Ectodermal cell (in vitro differentiated cells): ENCODE measurements around the gene IFNGR2. TPM values are rescaled to one million over a fixed set of nuclear protein-coding genes. Genes with fewer than 3 reads are reported as not detected.
"Not testable (repeated sequence)": the region's sequence is repeated elsewhere in the genome, so short reads cannot be mapped to it uniquely, and the experiment has no call there.

Experiments used
- H3K27ac ChIP-seq: 2 replicates; pipeline ENCODE4 v1.7.0; 2013; ENCODE audit warnings: mild to moderate bottlenecking, low read depth, low read length; ENCODE audit not compliant: insufficient read depth, poor library complexity, severe bottlenecking
- H3K27me3 ChIP-seq: 2 replicates; pipeline ENCODE4 v1.7.0; 2013; ENCODE audit warnings: mild to moderate bottlenecking, low read length; ENCODE audit not compliant: insufficient read depth, control insufficient read depth, poor library complexity, severe bottlenecking
- H3K36me3 ChIP-seq: one replicate; pipeline ENCODE4 v1.7.0; 2013; ENCODE audit warnings: low read length; ENCODE audit not compliant: control insufficient read depth, insufficient read depth
- H3K4me1 ChIP-seq: one replicate; pipeline ENCODE4 v1.7.0; 2013; ENCODE audit warnings: low read length; ENCODE audit not compliant: control insufficient read depth, insufficient read depth
- H3K4me3 ChIP-seq: 2 replicates; pipeline ENCODE4 v1.7.0; 2013; ENCODE audit warnings: low read depth, low read length, control low read depth; ENCODE audit not compliant: insufficient read depth
- H3K9me3 ChIP-seq: 2 replicates; pipeline ENCODE4 v1.7.0; 2013; ENCODE audit warnings: mild to moderate bottlenecking, low read length, moderate library complexity; ENCODE audit not compliant: control insufficient read depth
- WGBS, 2 experiments: methylation state at CpG; one replicate each; pipeline ENCODE4 v1.1.7; 2013; ENCODE audit warnings: missing lambda C conversion rate in 2 of 2; 5-methylcytosine and 5-hydroxymethylcytosine counted together
- polyA plus RNA-seq, 4 experiments: library from polyadenylated mRNA; stranded (reverse); fragments of 50-300 nt; gene quantifications; one replicate each; pipeline ENCODE4 v1.2.3, GENCODE V29; 2013

Gene IFNGR2
- polyA plus RNA-seq (2013, experiment 1 of 4) = 42.0 TPM
- polyA plus RNA-seq (2013, experiment 2 of 4) = 37.9 TPM
- 46.1 TPM for polyA plus RNA-seq (2013, experiment 3 of 4)
- polyA plus RNA-seq (2013, experiment 4 of 4) = 46.6 TPM

DNA sequence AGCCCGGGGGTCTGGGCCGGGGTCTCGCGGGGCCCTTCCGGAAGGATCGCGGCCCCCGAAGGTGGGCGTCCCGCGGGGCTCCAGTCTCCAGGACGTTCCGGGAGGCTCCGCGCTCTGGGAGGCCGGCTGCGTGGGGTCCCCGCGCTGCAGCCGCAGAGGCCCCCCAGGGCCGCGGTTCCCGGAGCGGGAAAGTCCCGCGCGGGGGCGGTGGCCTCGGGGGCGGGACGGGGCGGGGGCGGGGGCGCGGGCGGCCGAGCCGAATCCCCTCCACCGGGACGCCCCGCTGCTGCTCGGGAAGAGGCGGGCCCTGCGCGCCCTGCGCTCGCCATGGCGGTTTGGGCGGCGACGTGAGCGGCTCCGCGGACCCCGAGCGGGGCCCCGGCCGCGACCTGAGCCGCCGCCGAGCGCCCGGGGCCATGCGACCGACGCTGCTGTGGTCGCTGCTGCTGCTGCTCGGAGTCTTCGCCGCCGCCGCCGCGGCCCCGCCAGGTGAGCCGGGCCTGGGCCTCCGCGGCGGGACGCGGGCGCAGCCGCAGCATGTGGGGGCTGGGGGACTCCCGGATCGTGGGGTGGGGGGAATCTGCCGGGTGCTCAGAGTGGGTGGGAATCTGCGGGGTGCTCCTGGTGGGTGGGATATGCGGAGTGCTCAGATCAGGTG is at the start of gene IFNGR2:
Gene IFNGR2, plus strand, starts transcription at position 286 of the 658 bp plus-strand sequence. Its CDS starts 131 bp downstream, at position 417.
- H3K9me3 ChIP-seq = no peaks in the 10 kb centered on the region
- WGBS, 2 experiments = 0% methylated on average over 89 of the region's 89 CpGs
- peak within 1 kb of the TSS; percentile 79 for H3K4me3 ChIP-seq
- peaks cover 3% of the 10 kb centered on the region for H3K4me1 ChIP-seq
- H3K36me3 ChIP-seq = no peaks in the 10 kb centered on the region
- no peaks in the 10 kb centered on the region for H3K27me3 ChIP-seq
- H3K27ac ChIP-seq = no peak within 1 kb of the TSS

DNA sequence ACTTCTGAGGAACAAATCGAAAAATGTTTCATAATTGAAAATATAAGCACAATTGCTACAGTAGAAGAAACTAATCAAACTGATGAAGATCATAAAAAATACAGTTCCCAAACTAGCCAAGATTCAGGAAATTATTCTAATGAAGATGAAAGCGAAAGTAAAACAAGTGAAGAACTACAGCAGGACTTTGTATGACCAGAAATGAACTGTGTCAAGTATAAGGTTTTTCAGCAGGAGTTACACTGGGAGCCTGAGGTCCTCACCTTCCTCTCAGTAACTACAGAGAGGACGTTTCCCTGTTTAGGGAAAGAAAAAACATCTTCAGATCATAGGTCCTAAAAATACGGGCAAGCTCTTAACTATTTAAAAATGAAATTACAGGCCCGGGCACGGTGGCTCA is 47.9 kb upstream of the IFNGR2 start:
- Histone ChIP-seq H3K4me1 (no peaks in the 10 kb centered on the region), H3K9me3 (no peaks in the 10 kb centered on the region), H3K4me3 (no peak overlapping the region), H3K27me3 (no peaks in the 10 kb centered on the region), H3K36me3 (peaks cover 11% of the 10 kb centered on the region), H3K27ac (no peak overlapping the region)
- WGBS, 2 experiments = 90 to 94% methylated on average over 5 to 6 of the region's 6 CpGs

- H3K27ac ChIP-seq = no peak overlapping the region
- WGBS, 2 experiments = 95 to 96% methylated on average over 11 of the region's 11 CpGs
Measured at GRCh38 chr21:33355996-33356395, 47.2 kb upstream of the IFNGR2 start.

DNA sequence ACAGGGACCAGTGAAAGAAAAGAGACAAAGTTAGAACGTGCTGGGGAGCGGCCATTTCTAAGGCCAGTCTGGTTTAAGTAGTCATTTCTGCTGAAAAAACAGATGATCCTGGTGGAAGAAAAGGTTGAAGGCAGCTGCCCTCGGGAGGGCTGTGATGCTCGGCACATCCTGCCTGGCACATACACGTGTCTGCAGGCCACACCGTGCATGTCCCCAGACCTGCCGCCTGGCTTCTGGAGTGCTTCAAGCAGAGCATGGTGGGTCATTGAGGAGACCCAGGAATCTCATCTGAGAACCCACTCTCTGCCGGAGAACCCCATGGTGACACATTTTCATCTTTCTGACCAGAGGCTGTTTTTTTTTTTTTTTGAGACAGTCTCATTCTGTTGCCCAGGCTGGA is 46.0 kb upstream of the IFNGR2 start:
- H3K27me3 ChIP-seq = no peaks in the 10 kb centered on the region
- WGBS, 2 experiments = 94 to 96% methylated on average over 8 of the region's 8 CpGs
- no peak overlapping the region for H3K4me3 ChIP-seq
- H3K27ac ChIP-seq = no peak overlapping the region
- H3K4me1 ChIP-seq = no peaks in the 10 kb centered on the region
- H3K36me3 ChIP-seq = peaks cover 11% of the 10 kb centered on the region
- no peaks in the 10 kb centered on the region for H3K9me3 ChIP-seq

More at GRCh38 chr21:33355996-33356395, 47.2 kb upstream of the IFNGR2 start:
- Histone ChIP-seq H3K27me3 (no peaks in the 10 kb centered on the region), H3K9me3 (no peaks in the 10 kb centered on the region), H3K36me3 (peaks cover 11% of the 10 kb centered on the region), H3K4me3 (no peak overlapping the region), H3K4me1 (no peaks in the 10 kb centered on the region)

DNA sequence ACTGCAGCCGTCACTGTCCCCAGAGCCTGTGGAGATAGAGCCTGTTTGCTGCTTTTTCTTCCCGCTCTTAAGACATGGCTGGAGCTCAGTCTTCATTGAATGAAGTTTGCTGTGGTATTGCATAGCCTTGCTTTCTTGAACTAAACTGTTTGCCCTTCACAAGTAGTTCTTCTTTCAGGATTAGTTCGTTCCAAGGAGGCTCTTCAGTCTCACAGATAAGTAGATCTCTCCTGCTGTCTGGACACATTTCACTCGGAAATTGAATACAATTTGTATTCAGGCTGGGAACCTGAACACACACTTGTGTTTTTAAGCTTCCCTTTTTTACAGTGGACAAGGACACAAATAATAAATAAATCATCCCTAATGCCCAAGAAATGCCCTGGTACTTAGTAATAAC is 43.8 kb upstream of the IFNGR2 start:
- no peaks in the 10 kb centered on the region for H3K27me3 ChIP-seq
- H3K4me3 ChIP-seq = no peak overlapping the region
- H3K9me3 ChIP-seq = no peaks in the 10 kb centered on the region
- H3K4me1 ChIP-seq = no peaks in the 10 kb centered on the region
- WGBS, 2 experiments = 86 to 93% methylated on average over 4 of the region's 4 CpGs
- H3K36me3 ChIP-seq = peaks cover 11% of the 10 kb centered on the region
- H3K27ac ChIP-seq = no peak overlapping the region

DNA sequence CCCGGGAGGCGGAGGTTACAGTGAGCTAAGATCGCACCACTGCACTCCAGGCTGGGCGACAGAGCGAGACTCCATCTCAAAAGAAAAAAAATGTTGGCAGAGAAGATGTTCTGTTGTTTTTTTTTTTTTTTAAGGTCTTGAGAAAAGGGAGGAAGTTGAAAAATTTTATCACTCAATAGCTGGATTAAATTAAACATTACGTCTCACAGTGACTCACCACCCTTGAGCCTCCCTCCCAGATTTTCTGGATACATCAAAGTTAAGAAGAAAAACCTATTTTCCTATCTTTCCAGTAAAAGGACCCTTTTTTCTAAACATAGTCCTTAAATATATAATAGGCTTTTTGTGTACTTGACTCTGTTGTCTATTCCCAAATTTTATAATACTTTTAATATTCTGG is 42.9 kb upstream of the IFNGR2 start:
- Histone ChIP-seq H3K9me3 (no peaks in the 10 kb centered on the region), H3K27ac (no peak overlapping the region), H3K4me3 (no peak overlapping the region), H3K36me3 (peaks cover 9% of the 10 kb centered on the region), H3K4me1 (no peaks in the 10 kb centered on the region), H3K27me3 (no peaks in the 10 kb centered on the region)
- WGBS, 2 experiments = 91% methylated on average over 6 of the region's 6 CpGs

GRCh38 chr21:33360881-33361602 is 42.2 kb upstream of the IFNGR2 start:
- H3K4me1 ChIP-seq = no peaks in the 10 kb centered on the region
- no peaks in the 10 kb centered on the region for H3K9me3 ChIP-seq
- no peaks in the 10 kb centered on the region for H3K27me3 ChIP-seq
- WGBS, 2 experiments = 61 to 62% methylated on average over 13 to 14 of the region's 14 CpGs
- H3K27ac ChIP-seq = no peak overlapping the region
- H3K36me3 ChIP-seq = peaks cover 2% of the 10 kb centered on the region
- H3K4me3 ChIP-seq = no peak overlapping the region

DNA sequence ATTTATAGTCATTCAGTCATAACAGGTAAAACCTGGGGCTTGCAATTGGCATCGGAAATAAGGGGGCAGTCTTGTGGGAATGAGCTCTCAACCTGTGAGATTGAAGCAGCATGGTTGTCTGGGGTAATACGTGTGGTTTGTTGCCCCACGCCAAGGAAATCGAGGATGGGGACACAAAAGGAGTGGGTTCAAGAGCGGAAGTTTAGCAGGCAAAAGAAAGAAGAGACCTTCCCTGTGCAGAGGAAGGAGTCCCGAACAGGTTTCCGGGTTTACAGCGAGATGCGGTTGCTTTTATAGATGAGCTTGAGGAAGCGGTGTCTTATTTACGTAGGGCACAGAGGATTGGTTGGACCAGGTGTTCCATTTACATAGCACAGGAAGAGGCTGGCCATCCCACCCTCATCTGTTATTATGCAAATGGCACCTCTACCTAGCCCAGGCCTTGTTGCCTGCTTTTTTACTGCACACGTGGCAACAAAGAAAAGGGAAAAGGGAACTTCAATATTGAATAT is 41.1 kb upstream of the IFNGR2 start:
- Histone ChIP-seq H3K36me3 (no peaks in the 10 kb centered on the region), H3K27me3 (no peaks in the 10 kb centered on the region), H3K4me1 (no peaks in the 10 kb centered on the region), H3K27ac (no peak overlapping the region), H3K9me3 (no peaks in the 10 kb centered on the region), H3K4me3 (no peak overlapping the region)
- WGBS, 2 experiments = 55 to 58% methylated on average over 12 of the region's 12 CpGs

- H3K27me3 ChIP-seq, H3K27ac ChIP-seq, H3K9me3 ChIP-seq, H3K4me3 ChIP-seq, H3K36me3 ChIP-seq, H3K4me1 ChIP-seq: not testable (repeated sequence)
- WGBS, 2 experiments = 82 to 83% methylated on average over 10 of the region's 10 CpGs
Measured at GRCh38 chr21:33363911-33364609, 39.2 kb upstream of the IFNGR2 start.

- no peak overlapping the region for H3K27ac ChIP-seq
- no peaks in the 10 kb centered on the region for H3K4me1 ChIP-seq
- 90 to 93% methylated on average over 5 of the region's 5 CpGs for WGBS, 2 experiments
- no peaks in the 10 kb centered on the region for H3K9me3 ChIP-seq
- H3K27me3 ChIP-seq = no peaks in the 10 kb centered on the region
- H3K4me3 ChIP-seq = no peak overlapping the region
- H3K36me3 ChIP-seq = no peaks in the 10 kb centered on the region
Measured at GRCh38 chr21:33364830-33365229, 38.4 kb upstream of the IFNGR2 start.
